ENCODE results near the gene APBB2.

- TF ChIP-seq POLR2AphosphoS5 (IDR thresholded peaks at IDR 0.05; ENCODE audit: borderline replicate concordance, low read depth, low read length) (no peak), EZH2 (IDR thresholded peaks at IDR 0.05) (no peak)
These were observed 47.9 kb upstream of the APBB2 start for GRCh38 chr4:41262198-41262597.
